ES-I3 (cell line): ENCODE measurements around the gene SV2B.

Experiments used
- H3K36me3 ChIP-seq: 2 replicates; pipeline ENCODE4 v1.6.1; 2013; ENCODE audit warnings: mild to moderate bottlenecking, low read length, control low read depth, moderate library complexity; ENCODE audit not compliant: insufficient read depth
- H3K4me1 ChIP-seq: 2 replicates; pipeline ENCODE4 v1.6.1; 2013; ENCODE audit warnings: mild to moderate bottlenecking, control low read depth, low read length; ENCODE audit not compliant: insufficient read depth
- H3K9ac ChIP-seq: 2 replicates; pipeline ENCODE4 v1.6.1; 2013; ENCODE audit warnings: low read depth, mild to moderate bottlenecking, low read length, moderate library complexity
- H3K9me3 ChIP-seq: 2 replicates; pipeline ENCODE4 v1.6.1; 2013; ENCODE audit warnings: mild to moderate bottlenecking, low read length, moderate library complexity; ENCODE audit not compliant: control insufficient read depth, insufficient read depth

SV2B gene

GRCh38 chr15:91208371-91208770 is 108.3 kb downstream of the SV2B start:
- H3K9me3 ChIP-seq: no peaks in the 10 kb centered on the region
- no peaks in the 10 kb centered on the region for H3K36me3 ChIP-seq
- H3K4me1 ChIP-seq: no peaks in the 10 kb centered on the region
- no peak overlapping the region for H3K9ac ChIP-seq

DNA sequence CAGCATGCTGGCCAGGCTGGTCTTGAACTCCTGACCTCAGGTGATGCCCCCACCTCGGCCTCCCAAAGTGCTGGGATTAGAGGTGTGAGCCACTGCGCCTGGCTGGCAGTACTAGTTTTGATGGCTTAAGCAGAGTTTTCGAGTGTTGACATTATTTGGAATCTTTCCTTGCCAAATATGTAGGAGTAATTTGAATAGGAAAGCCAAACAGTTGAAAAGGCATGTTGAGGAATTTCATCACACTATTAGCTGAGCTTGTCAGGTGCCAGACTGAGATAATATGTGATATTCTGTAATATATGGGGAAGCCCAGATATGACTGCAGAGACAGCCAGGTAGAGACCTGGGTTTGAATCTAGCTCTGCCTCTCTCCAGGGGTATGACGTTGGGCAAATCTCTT is 109.3 kb downstream of the SV2B start:
- H3K9me3 ChIP-seq: no peaks in the 10 kb centered on the region
- no peaks in the 10 kb centered on the region for H3K36me3 ChIP-seq
- H3K4me1 ChIP-seq: no peaks in the 10 kb centered on the region
- H3K9ac ChIP-seq: no peak overlapping the region

DNA sequence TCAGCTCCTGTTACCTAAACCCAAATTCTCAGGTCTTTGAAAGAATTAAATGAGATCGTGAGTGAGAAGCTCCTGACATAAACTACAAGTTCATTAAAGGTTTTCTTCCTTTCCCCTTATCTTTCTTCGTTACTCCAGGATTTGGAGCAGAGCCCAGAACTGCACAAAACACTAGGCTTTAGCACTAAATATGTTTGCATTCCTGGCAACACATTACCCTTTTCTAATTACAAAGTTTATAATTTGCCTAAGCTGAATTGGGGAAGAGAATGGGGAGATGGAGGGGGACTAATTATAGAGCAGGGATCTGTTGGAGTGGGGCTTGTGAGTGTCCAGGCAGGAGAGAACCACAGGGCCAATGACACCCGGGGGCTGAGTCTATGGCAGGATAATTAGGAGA is 109.7 kb downstream of the SV2B start:
- no peaks in the 10 kb centered on the region for H3K4me1 ChIP-seq
- H3K9me3 ChIP-seq: no peaks in the 10 kb centered on the region
- no peaks in the 10 kb centered on the region for H3K36me3 ChIP-seq
- no peak overlapping the region for H3K9ac ChIP-seq

DNA sequence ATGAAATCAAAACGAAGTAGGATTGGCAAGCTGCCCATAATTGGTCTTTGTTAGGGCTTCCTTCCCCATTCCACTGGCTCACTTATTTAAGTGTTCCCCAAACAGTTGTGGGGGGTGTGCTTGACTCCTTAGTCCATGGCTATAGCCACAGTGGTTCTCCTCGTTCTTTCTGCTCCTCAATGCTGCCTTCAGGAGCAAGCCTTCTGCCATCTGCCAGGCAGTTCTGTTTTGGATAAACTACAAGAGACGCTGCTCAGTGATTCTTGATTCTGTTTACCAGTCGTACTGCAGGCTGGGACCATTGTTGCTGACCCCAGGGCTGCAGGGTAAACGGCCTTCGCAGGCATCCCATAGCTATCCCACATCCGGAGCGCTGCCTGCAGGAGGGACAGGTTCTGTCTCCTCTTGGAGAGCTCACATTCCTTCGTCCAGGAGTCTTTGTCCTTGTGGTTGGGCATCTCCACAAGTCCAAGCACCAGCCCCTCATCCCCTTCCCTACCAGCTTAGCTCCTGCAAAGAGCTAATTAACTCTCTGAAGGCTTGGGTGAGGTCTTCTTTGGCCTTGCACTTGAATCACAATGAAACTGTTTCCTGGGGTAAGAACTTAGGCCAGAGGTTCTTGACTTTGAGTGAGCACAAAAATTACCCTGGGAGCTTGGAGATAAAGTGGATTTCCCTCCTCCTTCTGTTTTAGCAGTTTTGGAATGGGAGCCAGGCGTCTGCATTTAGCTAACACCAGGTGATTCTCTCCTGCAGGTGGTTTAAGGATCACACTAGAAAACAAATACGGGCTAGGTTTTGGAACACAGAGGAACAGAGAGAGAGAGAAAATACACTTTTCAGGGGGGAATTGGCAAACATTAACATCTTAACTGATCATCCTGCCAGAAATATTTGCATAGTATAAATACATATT is 114.9 kb downstream of the SV2B start:
- Histone ChIP-seq H3K36me3 (no peaks in the 10 kb centered on the region), H3K9ac (no peak overlapping the region), H3K4me1 (no peaks in the 10 kb centered on the region), H3K9me3 (no peaks in the 10 kb centered on the region)

DNA sequence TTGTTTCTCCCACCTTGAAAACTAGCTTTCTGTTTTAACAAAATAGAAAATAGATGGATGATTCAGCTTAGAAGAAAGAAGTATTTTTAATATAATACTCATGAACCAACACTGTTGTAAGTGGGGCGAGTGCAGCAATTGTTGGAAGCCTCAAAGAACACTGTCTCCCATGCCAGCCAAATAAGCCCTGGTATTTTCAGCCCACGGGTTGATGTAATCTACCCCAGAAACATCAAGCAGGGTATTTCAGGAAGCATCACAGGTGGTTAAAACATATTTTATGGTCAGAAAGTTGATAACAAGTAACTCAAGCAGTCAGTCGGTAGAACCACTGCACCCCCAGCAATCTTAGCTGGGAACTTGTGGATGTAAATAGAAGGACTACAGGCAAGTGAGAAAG is 115.9 kb downstream of the SV2B start:
- no peaks in the 10 kb centered on the region for H3K9me3 ChIP-seq
- no peaks in the 10 kb centered on the region for H3K4me1 ChIP-seq
- H3K9ac ChIP-seq: no peak overlapping the region
- H3K36me3 ChIP-seq: no peaks in the 10 kb centered on the region

- Histone ChIP-seq H3K36me3 (no peaks in the 10 kb centered on the region), H3K9me3 (no peaks in the 10 kb centered on the region), H3K9ac (no peak overlapping the region), H3K4me1 (no peaks in the 10 kb centered on the region)
These were observed 119.1 kb downstream of the SV2B start for GRCh38 chr15:91219206-91219605.

- Histone ChIP-seq H3K9ac (no peak overlapping the region), H3K36me3 (no peaks in the 10 kb centered on the region), H3K9me3 (no peaks in the 10 kb centered on the region), H3K4me1 (no peaks in the 10 kb centered on the region)
These were observed 122.0 kb downstream of the SV2B start for GRCh38 chr15:91222052-91222451.

DNA sequence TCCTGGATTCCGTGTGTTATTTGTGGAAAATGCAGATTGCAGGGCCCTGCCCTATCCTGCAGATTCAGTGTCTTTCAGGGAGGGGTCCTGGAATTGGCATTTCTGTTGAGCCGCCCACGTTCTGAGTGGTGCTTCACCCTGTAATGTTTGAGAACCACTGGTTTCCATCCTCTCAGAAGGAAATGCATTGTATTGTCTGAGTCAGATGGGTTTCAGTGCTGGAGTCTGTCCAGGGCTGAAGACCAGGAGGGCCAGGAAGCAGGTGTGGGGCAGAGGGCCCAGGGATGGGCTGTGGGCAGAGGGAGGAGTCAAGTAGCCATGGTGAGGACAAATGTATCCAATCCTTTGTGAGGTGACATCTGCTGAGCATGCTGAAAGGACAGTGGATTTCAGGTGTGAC is 123.8 kb downstream of the SV2B start:
- no peaks in the 10 kb centered on the region for H3K4me1 ChIP-seq
- no peak overlapping the region for H3K9ac ChIP-seq
- H3K36me3 ChIP-seq: no peaks in the 10 kb centered on the region
- H3K9me3 ChIP-seq: no peaks in the 10 kb centered on the region

GRCh38 chr15:91224755-91225380 is 124.8 kb downstream of the SV2B start:
- Histone ChIP-seq H3K4me1 (no peaks in the 10 kb centered on the region), H3K9me3 (no peaks in the 10 kb centered on the region), H3K36me3 (no peaks in the 10 kb centered on the region), H3K9ac (no peak overlapping the region)

DNA sequence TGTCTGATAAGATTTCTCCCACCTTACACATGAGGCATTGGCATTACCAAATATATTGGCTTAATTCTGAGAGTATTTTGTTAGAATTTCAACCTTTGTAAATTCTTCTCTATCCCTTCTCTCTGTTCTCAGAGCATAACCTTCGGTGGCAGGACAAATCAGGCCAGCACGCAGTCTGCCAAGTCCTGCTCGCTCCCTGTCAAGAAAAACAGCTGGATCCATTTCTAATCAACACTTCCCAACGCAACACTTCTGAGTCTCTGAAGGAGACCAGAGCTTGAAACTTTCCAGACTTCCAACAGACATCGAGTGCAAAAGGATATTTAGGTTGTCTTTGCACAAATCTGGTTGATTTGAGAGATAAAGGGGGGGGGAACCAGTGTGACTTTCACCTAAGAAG is 125.7 kb downstream of the SV2B start:
- no peak overlapping the region for H3K9ac ChIP-seq
- H3K36me3 ChIP-seq: no peaks in the 10 kb centered on the region
- no peaks in the 10 kb centered on the region for H3K9me3 ChIP-seq
- H3K4me1 ChIP-seq: no peaks in the 10 kb centered on the region

DNA sequence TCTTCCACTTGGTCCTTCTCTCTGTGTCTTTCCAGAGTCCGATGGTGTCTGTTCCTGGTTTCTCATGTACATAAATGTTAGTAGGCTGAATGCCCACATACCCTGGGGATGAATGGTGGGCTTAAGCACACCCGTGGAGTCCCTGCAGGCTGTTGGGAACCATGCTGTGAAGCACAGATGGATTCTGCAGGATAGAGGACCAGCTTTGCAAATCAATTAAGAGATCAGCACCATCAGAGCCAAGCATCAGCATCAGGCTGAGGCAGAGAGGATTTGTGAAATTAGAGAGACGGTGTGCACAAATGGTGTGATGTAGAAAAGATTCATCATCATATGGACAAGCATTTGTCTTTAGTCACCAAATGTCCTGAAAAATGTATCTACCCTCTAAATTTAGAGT is 127.1 kb downstream of the SV2B start:
- no peaks in the 10 kb centered on the region for H3K36me3 ChIP-seq
- H3K9me3 ChIP-seq: no peaks in the 10 kb centered on the region
- H3K4me1 ChIP-seq: no peaks in the 10 kb centered on the region
- H3K9ac ChIP-seq: no peak overlapping the region

DNA sequence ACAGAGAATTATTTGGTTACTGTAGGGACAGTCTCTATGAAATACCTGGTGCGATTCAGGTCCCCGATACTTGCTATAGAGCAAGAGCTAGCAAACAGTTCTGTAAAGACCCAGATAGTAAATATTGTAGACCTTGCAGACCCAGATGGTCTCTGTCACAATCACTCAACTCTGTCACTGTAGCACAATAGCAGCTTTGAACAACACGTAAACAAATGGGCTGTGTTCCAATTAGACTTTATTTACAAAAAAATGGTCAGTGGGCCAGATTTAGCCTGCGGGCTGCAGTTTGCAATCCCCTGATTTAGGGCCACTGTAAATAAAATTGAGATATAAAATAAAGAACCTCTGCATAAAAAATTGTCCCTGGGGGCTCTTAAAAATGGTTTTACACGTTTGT is 127.7 kb downstream of the SV2B start:
- Histone ChIP-seq H3K9ac (no peak overlapping the region), H3K36me3 (no peaks in the 10 kb centered on the region), H3K9me3 (no peaks in the 10 kb centered on the region), H3K4me1 (no peaks in the 10 kb centered on the region)

- H3K36me3 ChIP-seq: no peaks in the 10 kb centered on the region
- no peak overlapping the region for H3K9ac ChIP-seq
These were observed 128.3 kb downstream of the SV2B start for GRCh38 chr15:91228383-91228782.

GRCh38 chr15:91228890-91229289 is 128.8 kb downstream of the SV2B start:
- H3K9me3 ChIP-seq: no peaks in the 10 kb centered on the region

More at GRCh38 chr15:91228383-91228782, 128.3 kb downstream of the SV2B start:
- H3K4me1 ChIP-seq: no peaks in the 10 kb centered on the region
- no peaks in the 10 kb centered on the region for H3K9me3 ChIP-seq

GRCh38 chr15:91231703-91232102 is 131.6 kb downstream of the SV2B start:
- H3K36me3 ChIP-seq: no peaks in the 10 kb centered on the region
- H3K4me1 ChIP-seq: no peaks in the 10 kb centered on the region
- no peaks in the 10 kb centered on the region for H3K9me3 ChIP-seq
- no peak overlapping the region for H3K9ac ChIP-seq

More at GRCh38 chr15:91228890-91229289, 128.8 kb downstream of the SV2B start:
- H3K4me1 ChIP-seq: no peaks in the 10 kb centered on the region
- H3K9ac ChIP-seq: no peak overlapping the region
- no peaks in the 10 kb centered on the region for H3K36me3 ChIP-seq
